Measurements from ENCODE around the gene ZNF777.

GRCh38 chr7:149398195-149398820, 62.6 kb downstream of the ZNF777 start:
- TF ChIP-seq CTCF (IDR thresholded peaks at IDR 0.05; ENCODE audit: borderline replicate concordance, extremely low read depth, low read length, poor library complexity, severe bottlenecking): no peak
- no peak for TF ChIP-seq EZH2 (IDR thresholded peaks at IDR 0.05; ENCODE audit: borderline replicate concordance, low read depth, low read length, severe bottlenecking)
